Stimulated activated CD8-positive, alpha-beta memory T cell treated with anti-CD3 and anti-CD28 coated beads, Interleukin-12 subunit alpha, Interleukin-12 subunit beta, amount 100 ng/mL, for 1 hour (primary cell): Measurements from ENCODE around the gene ZDHHC14.
"Not testable (repeated sequence)": the region's sequence is repeated elsewhere in the genome, so short reads cannot be mapped to it uniquely, and the experiment has no call there.

Experiments used
- DNase-seq: peaks from one replicate; pipeline ENCODE4 v3.0.0-alpha.2; 2020; ENCODE audit warnings: low read depth

ZDHHC14 gene

DNA sequence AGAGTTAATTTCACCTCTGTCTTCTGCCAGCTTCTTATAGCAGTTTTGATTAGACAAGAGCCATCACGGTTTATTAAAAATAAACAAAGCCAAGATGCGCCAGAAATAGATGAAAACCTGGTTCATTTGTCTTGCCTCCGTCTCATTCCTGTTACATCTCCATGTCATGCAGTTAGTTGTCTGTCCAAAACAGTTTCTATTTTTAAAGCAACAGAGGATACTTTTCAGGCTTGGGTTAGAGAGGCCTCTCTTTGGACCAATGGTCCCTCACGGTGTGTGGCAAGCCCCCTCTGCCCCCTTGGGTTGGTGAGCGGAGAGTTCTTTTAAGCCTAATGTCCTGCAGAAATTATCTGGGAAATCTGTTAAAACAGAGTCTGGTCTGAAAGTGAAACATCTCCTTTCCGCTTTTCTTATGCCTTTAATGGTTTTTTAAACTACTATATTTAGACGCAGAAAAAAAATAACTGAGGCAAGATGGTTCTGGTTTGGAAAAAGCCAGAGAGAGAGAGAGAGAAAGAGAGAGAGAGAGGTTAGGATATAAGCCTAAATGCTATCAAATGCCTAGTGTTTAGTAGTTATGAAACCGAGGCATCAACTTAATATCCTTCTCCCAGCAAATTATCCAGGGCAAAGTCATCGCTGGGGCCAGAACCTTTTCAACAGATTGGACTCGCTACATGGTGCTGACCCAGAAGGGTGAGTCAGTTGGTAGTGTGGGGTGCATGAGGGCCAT, 64.5 kb downstream of the ZDHHC14 start:
- DNase-seq = no peak

DNA sequence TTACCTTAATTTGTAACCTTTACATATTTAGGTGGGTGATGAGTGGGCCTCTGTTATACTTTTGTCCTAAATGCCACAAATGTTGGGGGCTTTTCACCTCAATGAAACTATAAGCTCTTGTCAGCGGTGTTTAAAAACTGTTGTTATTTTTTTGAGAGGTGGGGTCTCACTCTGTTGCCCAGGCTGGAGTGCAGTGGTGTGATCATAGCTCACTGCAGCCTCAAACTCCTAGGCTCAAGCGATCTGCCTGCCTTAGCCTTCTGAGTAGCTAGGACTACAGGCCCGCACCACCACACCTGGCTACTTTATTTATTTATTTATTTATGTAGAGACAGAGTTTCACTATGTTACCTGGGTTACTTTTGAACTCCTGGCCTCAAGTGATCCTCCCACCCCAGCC, 66.7 kb downstream of the ZDHHC14 start:
- no peak for DNase-seq

DNA sequence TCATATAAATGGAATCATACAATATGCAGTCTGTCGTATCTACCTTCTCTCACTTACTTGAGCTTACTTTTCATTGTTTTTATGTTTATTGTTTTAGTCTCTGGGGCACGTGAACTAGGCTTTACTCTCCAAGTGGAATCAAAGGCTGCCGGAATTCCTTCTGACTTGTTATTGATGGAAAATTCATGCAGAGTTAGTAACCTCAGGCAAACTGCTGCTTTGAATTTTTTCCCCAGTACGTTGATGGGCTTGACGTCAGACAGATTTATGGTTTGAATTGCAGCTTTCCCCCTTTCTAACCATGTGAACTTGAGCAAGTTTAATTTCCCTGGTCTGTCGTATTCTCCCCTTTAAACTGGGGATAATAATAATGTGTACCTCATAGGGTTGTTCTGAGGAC, 68.6 kb downstream of the ZDHHC14 start:
- no peak for DNase-seq

- no peak for DNase-seq
Observed at GRCh38 chr6:157450931-157451742, 70.1 kb downstream of the ZDHHC14 start.

DNA sequence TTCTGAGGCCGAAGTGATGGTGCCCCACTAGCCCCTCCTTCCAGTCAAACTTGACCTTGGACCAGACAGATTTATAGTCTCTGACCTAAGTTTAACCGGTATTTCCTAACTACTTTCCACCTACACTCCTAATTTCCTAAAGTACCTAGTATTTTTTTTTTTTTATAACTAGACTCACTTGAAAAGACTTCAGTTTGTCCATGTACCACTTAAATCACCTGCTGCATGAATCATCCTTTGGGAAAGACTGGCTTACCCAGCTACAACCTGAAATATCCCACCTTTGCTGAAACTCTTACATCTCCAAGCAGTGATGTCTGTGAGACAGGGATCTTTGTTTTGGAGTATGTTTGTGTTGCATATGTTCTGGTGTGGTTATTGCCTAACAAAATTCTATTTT, 71.1 kb downstream of the ZDHHC14 start:
- no peak for DNase-seq

- no peak for DNase-seq
Observed at GRCh38 chr6:157453131-157453530, 72.1 kb downstream of the ZDHHC14 start.

- DNase-seq = no peak
Observed at GRCh38 chr6:157453978-157454377, 73.0 kb downstream of the ZDHHC14 start.

- DNase-seq = no peak
Observed at GRCh38 chr6:157454762-157455714, 74.0 kb downstream of the ZDHHC14 start.

- DNase-seq = no peak
Observed at GRCh38 chr6:157455731-157456523, 74.9 kb downstream of the ZDHHC14 start.

- no peak for DNase-seq
Observed at GRCh38 chr6:157456524-157456829, 75.5 kb downstream of the ZDHHC14 start.

DNA sequence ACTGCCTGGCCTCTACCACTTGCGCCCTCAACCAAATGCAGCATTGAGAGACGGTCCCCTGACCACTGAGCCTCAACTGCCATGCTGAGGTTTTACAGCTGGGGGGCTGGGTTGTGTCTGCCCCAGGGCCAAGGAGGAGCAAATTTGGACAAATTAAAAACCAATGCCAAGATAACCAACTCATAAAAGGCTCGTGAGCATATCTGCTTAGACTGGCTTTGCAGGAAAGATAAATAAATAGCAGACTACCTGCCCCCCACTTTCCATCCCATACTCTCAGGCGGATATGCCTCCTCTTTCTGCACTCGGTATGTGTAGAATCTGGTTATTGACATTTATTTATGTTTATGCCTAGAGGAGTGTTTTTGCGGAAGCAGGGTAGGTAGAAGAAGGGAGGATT, 76.8 kb downstream of the ZDHHC14 start:
- no peak for DNase-seq

- no peak for DNase-seq
Observed at GRCh38 chr6:157459327-157459726, 78.3 kb downstream of the ZDHHC14 start.

DNA sequence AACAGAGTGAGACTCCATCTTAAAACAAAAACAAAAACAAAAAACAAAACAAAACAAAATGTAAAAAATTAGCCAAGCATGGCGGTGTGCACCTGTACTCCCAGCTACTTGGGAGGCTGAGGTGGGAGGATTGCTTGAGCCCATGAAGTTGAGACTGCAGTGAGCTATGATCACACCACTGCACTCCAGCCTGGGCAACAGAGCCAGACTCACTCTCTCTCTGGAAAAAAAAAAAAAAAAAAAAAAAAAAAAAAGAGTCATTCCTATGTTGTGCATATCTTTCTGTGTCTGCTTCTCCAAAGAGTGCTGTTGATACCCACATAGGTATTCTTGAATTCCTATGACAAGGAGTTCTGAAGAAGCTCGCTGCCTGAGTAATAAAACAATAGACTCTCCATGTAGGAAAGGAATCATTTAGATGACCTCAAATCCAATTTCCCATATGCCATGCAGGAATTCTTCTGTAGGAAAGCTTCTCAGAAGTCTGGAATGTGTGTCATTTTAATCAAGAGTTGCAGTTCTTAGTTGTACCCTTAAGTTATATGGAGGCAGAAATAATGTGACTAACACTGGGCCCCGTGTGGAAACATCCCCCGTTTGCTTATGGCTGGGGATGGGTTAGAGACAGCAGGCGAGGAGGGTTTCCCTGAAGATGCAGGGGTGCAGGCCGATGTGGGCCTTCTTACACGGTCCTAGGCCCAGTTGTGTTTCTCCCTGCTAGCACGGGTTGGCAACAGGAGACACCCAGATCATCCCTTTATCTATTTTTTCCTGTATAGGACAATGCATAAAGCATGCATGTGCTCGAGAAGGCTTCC, 79.4 kb downstream of the ZDHHC14 start:
- DNase-seq = no peak

GRCh38 chr6:157461000-157461915, 80.3 kb downstream of the ZDHHC14 start:
- no peak for DNase-seq

- DNase-seq = no peak
Observed at GRCh38 chr6:157462956-157463742, 82.2 kb downstream of the ZDHHC14 start.

GRCh38 chr6:157463743-157464135, 82.7 kb downstream of the ZDHHC14 start:
- not testable (repeated sequence) for DNase-seq

DNA sequence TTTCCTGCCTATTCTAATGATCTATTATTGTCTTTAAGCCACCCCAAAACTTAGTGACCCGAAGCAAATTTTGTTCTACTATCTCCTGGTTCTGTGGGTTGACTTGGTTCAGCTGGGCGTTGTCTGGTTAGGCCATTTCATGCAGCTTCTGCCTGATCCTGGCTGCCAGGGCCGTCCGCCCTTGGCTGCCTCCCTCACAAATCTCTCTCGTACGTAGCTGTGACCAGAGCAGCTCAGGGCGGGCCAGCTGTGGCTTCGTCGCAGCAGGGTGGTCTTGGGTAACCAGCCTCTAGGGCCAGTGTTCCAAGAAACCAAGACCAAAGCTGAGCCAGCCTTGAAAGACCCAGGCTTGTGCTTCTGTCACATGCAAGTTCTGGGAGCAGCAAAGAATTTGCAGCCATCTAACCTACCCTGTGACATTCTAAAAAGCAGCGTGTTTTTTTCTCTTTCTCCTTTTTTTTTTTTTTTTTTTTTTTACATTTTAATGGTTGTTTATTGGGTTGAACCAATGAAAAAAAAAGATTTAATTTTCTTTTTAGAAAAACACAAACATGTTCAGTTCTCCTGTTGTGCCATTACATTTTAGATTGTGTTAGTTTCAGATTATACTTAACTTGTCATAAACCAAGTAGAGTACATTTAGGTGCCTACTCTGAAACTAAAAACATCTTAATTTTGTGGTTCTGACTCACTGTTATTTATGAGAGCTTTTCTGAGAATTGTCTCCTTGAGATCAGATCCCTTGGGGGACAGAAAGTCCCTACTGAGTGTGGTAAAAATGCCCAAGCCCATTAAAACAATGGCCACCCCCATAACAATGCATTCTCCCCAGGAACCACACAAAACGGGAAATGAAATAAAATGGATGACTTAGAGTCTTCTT, 83.9 kb downstream of the ZDHHC14 start:
- no peak for DNase-seq

- DNase-seq = no peak
Observed at GRCh38 chr6:157466342-157466648, 85.3 kb downstream of the ZDHHC14 start.
